Measurements from ENCODE around the gene PATZ1.

GRCh38 chr22:31308181-31308580 is 38.0 kb downstream of the PATZ1 start:
- TF ChIP-seq CTCF (conservative IDR thresholded peaks at IDR 0.05): no peak
- no peak for TF ChIP-seq ZFX (IDR thresholded peaks at IDR 0.05)
